Tibial nerve (tissue), 4 donors: Measurements from ENCODE around the gene TERT.

Experiments
- EP300 ChIP-seq, 2 donors: sonication (generic); formaldehyde crosslinking; IDR thresholded peaks; one replicate each; pipeline ENCODE4 v1.6.1; 2017; ENCODE audit warnings: antibody characterized with exemption in 2 of 2, mild to moderate bottlenecking in 1 of 2
- POLR2A ChIP-seq, 2 donors: fragments of 450-650 bp; IDR thresholded peaks; one replicate each; pipeline ENCODE4 v1.6.1; 2017; ENCODE audit warnings: antibody characterized with exemption in 2 of 2, mild to moderate bottlenecking in 2 of 2, moderate library complexity in 2 of 2
- TF ChIP-seq, protein P1 (sequence below), 5 experiments: fragments of 200-600 bp in 3 of 5; fragments of 450-650 bp in 2 of 5; sonication (generic) in 3 of 5; IDR thresholded peaks; one replicate each; pipeline ENCODE4 v1.5.1; 2016 to 2019; ENCODE audit warnings: antibody characterized with exemption in 5 of 5, mild to moderate bottlenecking in 3 of 5, moderate library complexity in 2 of 5

DNA sequence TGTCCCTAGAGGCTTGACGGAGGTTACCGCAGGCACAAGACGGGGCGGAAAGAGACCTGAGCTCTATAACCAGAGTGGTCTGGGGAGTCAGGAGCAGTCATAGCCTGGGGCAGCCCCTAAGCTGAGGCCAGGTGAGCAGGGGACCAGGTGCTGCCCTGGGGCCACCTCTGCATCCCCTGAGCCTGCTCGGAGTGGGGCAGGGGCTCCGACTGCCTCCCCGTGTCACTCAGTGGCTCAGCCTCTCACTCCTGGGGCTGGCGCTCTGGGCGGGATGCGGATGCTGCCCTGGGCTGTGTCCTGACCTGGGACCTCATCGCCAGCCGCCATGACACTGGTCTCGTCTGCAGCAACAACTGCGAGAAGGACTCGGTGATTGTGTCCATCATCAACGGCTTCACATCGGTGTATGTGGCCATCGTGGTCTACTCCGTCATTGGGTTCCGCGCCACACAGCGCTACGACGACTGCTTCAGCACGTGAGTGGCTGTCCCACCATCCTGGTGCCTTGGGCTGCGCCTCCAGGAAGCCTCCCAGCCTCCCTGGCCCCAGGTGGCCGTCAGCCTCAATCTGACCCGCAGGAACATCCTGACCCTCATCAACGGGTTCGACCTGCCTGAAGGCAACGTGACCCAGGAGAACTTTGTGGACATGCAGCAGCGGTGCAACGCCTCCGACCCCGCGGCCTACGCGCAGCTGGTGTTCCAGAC, 78.5 kb downstream of the TERT start:
- TF ChIP-seq, protein P1, sequence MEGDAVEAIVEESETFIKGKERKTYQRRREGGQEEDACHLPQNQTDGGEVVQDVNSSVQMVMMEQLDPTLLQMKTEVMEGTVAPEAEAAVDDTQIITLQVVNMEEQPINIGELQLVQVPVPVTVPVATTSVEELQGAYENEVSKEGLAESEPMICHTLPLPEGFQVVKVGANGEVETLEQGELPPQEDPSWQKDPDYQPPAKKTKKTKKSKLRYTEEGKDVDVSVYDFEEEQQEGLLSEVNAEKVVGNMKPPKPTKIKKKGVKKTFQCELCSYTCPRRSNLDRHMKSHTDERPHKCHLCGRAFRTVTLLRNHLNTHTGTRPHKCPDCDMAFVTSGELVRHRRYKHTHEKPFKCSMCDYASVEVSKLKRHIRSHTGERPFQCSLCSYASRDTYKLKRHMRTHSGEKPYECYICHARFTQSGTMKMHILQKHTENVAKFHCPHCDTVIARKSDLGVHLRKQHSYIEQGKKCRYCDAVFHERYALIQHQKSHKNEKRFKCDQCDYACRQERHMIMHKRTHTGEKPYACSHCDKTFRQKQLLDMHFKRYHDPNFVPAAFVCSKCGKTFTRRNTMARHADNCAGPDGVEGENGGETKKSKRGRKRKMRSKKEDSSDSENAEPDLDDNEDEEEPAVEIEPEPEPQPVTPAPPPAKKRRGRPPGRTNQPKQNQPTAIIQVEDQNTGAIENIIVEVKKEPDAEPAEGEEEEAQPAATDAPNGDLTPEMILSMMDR (IDR thresholded peaks at IDR 0.05): no peak
- TF ChIP-seq POLR2A (IDR thresholded peaks at IDR 0.05) (no peak), EP300 (IDR thresholded peaks at IDR 0.05) (no peak)
